GM19372 (cell line): ENCODE measurements around the gene FGF2.
"Not testable (repeated sequence)": the region's sequence is repeated elsewhere in the genome, so short reads cannot be mapped to it uniquely, and the experiment has no call there.

Source experiments
- ATAC-seq: cut with Tn5 transposase; IDR thresholded peaks from one replicate; pipeline ENCODE4 v1.9.1; 2021; ENCODE audit warnings: mild to moderate bottlenecking, low read depth, moderate library complexity; ENCODE audit not compliant: unreplicated experiment

Gene FGF2

GRCh38 chr4:122842984-122843531, 16.4 kb downstream of the FGF2 start:
- no peak for ATAC-seq

GRCh38 chr4:122844391-122844790, 17.8 kb downstream of the FGF2 start:
- not testable (repeated sequence) for ATAC-seq

DNA sequence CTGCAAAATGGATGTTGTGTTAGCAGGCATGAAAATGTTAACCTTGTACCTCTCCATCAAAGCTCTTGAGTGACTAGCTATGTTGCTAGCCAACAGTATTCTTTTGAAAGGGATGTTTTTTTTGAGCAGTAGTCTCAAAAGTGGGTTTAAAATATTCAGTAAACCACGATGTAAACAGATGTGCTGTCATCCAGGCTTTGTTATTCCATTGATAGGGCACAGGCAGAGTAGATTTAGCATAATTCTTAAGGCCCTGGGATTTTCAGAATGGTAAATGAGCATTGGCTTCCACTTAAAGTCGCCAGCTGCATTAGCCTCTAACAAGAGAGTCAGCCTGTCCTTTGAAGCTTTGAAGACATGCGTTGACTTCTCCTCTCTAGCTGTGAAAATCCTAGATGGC, 18.4 kb downstream of the FGF2 start:
- ATAC-seq = no peak

DNA sequence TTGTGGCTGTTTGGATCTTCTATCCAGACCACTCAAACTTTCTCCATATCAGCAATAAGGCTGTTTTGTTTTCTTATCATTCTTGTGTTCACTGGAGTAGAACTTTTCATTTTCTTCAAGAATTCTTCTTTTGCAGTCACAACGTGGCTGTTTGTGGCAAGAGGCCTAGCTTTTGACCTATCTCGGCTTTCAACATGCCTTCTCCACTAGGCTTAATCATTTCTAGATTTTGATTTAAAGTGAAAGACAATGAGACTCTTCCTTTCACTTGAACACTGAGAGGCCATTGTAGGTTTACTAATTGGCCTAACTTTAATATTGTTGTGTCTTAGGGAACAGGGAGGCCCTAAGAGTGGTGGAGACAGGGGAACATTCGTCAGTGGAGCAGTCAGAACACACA, 19.1 kb downstream of the FGF2 start:
- no peak for ATAC-seq

DNA sequence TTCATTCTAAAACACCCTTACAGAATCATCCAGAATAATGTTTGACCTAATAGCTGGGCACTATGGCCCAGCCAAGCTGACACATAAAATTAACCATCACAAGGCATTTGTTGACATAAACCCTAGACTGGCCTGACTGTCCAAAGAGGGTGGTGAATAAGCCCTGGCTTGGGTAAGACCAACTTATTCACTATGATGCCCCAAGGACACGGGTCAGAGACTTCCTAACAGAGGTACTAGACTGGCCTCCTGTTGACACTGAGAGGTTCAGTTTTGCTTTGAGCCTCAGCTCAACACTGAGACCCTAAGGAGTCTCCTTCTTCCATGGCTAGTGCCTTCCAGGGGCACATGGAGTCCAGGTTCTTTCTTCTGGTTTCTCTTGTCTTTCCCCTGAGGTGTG, 21.3 kb downstream of the FGF2 start:
- no peak for ATAC-seq

- not testable (repeated sequence) for ATAC-seq
Observed at GRCh38 chr4:122849789-122850188, 23.2 kb downstream of the FGF2 start.

- ATAC-seq = no peak
Observed at GRCh38 chr4:122851568-122851967, 24.9 kb downstream of the FGF2 start.

DNA sequence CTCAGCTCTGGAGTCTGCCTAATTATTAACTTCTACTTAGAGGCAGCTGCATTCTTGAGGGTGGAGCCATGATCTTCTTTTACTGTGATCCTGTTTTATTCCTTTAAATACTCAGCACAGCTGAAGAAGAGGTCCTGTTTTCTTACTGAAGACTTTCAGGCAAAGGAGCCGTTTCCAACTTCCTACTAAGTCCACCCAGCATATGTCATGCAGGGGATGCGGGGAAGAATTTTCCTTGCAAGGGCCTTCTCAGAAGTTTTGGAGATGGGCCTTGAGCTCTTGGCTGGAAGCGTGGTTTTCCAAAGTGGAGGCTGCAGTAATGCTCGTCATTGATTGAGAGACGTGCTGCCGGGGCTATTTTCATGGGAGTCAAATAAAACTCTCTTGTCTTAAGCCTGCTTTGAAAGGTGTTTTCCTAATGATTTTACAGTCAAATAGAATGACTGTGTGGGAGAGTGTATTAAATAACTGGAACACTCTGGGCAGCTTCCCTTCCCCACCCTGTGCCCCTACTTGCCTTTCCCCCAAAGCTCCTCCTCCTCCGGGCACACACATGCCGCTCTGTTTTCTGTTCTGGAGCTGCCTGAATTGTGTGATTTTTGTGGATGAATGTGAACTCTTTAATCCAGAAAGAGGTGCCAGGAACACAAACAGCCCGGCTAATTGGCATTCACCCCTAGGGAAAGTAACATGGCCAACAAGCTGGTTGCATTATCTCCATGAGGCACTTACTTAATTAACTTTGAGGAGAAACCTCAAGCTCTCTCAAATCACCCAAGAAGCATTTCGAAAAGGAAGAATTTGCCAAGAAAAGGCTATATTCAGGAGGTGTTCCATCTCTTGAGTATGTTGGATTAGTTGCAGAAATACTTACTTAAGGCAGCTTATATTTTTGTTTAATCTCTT, 28.1 kb downstream of the FGF2 start:
- ATAC-seq = no peak

DNA sequence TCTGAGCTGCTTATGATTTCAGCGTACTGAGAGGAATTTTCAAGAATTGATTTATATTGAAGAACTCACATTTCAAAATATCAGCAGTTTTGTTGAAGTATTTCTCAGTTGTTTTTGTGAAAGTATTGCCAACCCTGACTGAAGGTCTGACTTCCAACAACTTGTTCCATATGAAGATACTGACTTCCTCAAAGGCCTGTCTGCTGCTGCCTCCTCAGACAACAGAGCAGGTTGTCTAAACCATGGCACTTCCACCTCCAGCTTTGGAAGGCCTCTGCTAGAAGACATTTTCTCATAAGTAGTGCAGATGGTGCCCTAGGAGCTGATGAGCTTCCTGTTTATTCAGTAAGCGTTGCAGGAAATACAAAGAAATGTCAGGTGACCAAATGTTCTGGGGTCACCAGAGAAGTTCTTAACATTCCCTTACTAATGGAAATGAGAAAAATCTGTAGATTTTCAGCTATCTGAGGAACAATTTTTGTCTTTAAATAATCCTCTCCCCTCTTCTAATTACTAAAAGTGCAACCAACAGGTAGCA, 28.8 kb downstream of the FGF2 start:
- ATAC-seq = no peak

DNA sequence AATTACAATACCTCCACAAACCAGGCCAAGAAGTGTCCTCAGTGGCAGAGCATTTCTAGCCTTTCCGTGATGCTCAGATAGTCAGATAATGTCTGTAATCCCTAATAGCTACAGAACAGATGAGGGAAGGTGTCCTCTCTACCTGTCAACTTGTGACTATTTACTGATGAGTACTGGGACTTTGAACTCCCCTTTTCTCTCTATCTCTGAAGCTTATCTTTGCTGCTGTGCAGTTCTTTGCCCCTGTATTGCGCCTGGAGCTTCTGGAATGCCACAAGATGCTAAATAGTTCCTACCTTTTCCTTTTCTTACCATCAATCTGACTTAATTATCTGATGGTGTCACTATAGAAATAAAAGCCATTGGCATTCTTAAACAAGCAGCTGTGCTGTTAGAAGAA, 30.5 kb downstream of the FGF2 start:
- no peak for ATAC-seq

- no peak for ATAC-seq
Observed at GRCh38 chr4:122858705-122859104, 32.1 kb downstream of the FGF2 start.

GRCh38 chr4:122861172-122861943, 34.7 kb downstream of the FGF2 start:
- ATAC-seq = no peak

GRCh38 chr4:122863639-122864038, 37.0 kb downstream of the FGF2 start:
- ATAC-seq = no peak

DNA sequence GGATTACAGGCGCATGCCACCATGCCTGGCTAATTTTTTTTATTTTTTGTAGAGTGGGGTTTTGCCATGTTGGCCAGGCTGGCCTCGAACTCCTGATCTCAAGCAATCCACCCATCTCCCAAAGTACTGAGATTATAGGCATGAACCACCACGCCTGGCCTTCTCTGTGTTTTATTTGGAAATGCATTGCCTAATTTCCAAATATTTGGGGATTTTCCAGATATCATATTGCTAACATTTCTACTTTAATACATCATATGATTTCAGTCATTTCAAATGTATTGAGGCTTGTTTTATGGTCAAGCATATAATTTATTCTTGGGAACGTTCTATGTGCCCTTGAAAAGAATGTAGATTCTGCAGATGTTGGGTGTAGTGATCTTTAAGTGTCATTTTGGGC, 38.8 kb downstream of the FGF2 start:
- ATAC-seq = no peak

DNA sequence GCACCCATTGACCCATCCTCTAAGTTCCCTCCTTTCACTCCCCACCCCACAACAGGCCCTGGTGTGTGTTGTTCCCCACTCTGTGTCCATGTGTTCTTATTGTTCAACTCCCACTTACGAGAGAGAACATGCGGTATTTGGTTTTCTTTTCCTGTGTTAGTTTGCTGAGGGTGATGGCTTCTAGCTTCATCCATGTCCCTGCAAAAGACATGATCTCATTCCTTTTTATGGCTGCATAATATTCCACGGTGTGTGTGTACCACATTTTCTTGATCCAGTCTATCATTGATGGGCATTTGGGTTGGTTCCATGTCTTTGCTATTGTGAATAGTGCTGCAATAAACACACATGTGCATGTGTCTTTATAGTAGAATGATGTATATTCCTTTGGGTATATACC, 41.6 kb downstream of the FGF2 start:
- ATAC-seq = not testable (repeated sequence)

DNA sequence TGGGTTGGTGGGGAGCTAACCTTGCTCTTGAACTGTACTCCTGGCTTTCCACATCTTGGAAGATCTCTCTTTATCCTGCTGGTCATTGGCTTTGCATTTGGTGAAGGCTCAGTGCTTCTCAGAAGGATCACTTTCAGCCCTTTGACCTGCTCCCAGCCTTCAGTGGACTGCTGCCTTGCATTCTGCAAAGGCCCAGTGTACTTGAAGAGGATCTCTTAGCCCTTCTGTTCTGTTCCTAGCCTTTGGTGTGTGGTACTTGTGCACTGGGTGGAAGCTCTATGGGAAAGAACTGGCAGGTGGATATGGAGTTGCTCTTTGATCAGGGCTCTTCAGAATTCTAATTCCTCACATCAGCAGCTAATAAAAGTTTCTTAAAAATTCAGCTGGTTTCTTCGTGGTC, 46.5 kb downstream of the FGF2 start:
- ATAC-seq = no peak

- ATAC-seq = no peak
Observed at GRCh38 chr4:122873821-122874593, 47.4 kb downstream of the FGF2 start.

GRCh38 chr4:122875949-122876348, 49.3 kb downstream of the FGF2 start:
- no peak for ATAC-seq

- no peak for ATAC-seq
Observed at GRCh38 chr4:122876456-122876855, 49.8 kb downstream of the FGF2 start.

DNA sequence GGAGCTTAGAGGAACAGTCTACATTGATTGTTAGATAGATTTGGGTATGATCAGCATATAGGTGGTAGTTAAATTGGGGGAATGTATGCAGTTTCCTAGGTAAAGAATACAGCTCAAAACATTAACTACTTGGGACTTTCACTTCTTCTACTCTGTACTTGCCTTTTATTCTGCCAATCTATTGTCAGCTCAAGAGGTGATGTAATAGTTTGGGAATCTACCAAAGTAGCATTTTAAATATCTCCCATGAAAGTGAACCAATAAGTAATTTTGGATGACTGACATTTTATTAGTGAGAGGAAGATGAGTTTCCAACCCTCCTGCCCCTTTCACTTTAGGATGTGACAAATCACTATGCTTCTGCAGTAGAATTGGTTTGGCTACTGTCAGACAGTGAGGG, 52.4 kb downstream of the FGF2 start:
- ATAC-seq = no peak
